ENCODE results near the gene PRR14L.

- no peak for TF ChIP-seq CTCF (IDR thresholded peaks at IDR 0.05)
- TF ChIP-seq POLR2A (IDR thresholded peaks at IDR 0.05), result no peak
These were observed 40.3 kb upstream of the PRR14L start for GRCh38 chr22:31790240-31790639.

All from testis (tissue), 2 donors.